ENCODE measurements around the gene HEMK1. TPM values are rescaled to one million over a fixed set of nuclear protein-coding genes. Genes with fewer than 3 reads are reported as not detected.

Gene HEMK1
- total RNA-seq, 3 donors from 2014 or later (not counting 1 experiment from before 2014, with no cell fraction given) = 20.5 to 29.3 (median 28.2) TPM

DNA sequence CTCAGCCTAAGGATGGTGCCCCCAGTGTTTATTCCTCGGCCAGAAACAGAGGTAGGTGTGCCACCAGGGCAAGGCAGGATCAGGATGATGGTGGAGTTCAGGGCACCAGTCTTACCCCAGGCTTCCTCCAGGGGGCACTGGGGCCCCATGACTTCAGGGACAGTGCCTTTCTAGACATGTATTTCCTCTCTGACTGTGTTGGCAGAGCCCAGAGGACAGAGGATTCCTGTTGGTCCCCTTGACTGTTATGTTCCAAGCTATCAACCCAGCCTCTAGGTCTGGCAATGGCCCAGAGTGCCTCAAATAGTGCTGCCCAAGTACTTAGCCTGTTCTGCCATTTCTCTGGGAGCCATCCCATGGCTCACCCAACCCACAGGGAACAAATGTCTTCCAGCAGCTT lies 2.8 kb downstream of the HEMK1 start:
- no peaks in the 10 kb centered on the region for H3K9me3 ChIP-seq (ENCODE audit: control insufficient read depth, insufficient read depth, low read length)
- Mint-ChIP-seq H3K36me3 (no peaks in the 10 kb centered on the region), H3K4me1 (peaks cover 52 to 81% of the 10 kb centered on the region in 2 donors), H3K9me3 (no peaks in the 10 kb centered on the region), H3K4me3 (peak overlapping the region; percentile 58), H3K27ac (peak overlapping the region; percentile 88 to 95), H3K27me3 (ENCODE audit: low read depth in 2 of 2) (no peaks in the 10 kb centered on the region)
- TF ChIP-seq, protein P1, sequence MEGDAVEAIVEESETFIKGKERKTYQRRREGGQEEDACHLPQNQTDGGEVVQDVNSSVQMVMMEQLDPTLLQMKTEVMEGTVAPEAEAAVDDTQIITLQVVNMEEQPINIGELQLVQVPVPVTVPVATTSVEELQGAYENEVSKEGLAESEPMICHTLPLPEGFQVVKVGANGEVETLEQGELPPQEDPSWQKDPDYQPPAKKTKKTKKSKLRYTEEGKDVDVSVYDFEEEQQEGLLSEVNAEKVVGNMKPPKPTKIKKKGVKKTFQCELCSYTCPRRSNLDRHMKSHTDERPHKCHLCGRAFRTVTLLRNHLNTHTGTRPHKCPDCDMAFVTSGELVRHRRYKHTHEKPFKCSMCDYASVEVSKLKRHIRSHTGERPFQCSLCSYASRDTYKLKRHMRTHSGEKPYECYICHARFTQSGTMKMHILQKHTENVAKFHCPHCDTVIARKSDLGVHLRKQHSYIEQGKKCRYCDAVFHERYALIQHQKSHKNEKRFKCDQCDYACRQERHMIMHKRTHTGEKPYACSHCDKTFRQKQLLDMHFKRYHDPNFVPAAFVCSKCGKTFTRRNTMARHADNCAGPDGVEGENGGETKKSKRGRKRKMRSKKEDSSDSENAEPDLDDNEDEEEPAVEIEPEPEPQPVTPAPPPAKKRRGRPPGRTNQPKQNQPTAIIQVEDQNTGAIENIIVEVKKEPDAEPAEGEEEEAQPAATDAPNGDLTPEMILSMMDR (IDR thresholded peaks at IDR 0.05) = peak; percentile 85
- peak overlapping the region; percentile 53 for H3K27ac ChIP-seq (ENCODE audit: low read length)
- no peak overlapping the region for H3K4me3 ChIP-seq (ENCODE audit: low read length)
- DNase-seq = peak; percentile 77 to 91
- WGBS (ENCODE audit: insufficient coverage) = 0% methylated on average over 1 of the region's 1 CpG
- peak; percentile 29 to 53 (median 32) for ATAC-seq
- peaks cover 3% of the 10 kb centered on the region for H3K36me3 ChIP-seq (ENCODE audit: control insufficient read depth, insufficient read depth, low read length)
- H3K27me3 ChIP-seq (ENCODE audit: control insufficient read depth, insufficient read depth, low read length) = no peaks in the 10 kb centered on the region
- peaks cover 89% of the 10 kb centered on the region for H3K4me1 ChIP-seq (ENCODE audit: control insufficient read depth, insufficient read depth, low read length)
- intact Hi-C loops (cut with micrococcal nuclease) = loop anchor here (1.0 to 10.0 kb wide), 6 partner anchors 17 to 813 kb away; partner anchors contain the start of gene MANF

DNA sequence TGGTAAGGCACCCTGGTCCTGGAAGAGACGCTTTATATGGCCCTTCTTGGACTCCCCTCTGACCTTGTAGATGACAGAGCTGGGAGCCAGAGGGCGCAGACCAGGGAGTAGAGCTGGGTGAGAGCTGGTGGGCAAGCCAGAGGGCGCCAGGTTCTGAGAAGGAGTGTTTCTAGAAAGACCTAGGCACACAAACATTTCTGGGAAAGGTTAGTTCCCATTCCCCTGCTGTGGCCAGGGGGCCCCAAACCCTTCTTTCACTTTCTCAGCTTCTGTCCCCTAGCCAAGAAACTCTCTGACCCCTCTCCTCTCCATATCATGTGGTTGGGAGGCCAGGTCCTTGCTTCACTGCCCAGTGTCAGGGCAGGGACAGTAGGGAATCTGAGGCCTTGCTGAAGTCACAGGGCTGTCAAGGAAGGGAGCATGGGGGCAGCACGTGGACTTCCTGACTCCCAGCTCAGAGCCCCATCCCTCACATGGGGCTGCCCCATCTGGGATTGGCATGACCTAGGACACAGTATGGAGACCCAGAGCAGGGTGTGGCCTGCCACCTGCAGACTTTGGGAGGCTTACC lies 3.6 kb downstream of the HEMK1 start:
- Histone ChIP-seq H3K27me3 (ENCODE audit: control insufficient read depth, insufficient read depth, low read length) (no peaks in the 10 kb centered on the region), H3K4me1 (ENCODE audit: control insufficient read depth, insufficient read depth, low read length) (peaks cover 91% of the 10 kb centered on the region), H3K9me3 (ENCODE audit: control insufficient read depth, insufficient read depth, low read length) (no peaks in the 10 kb centered on the region), H3K36me3 (ENCODE audit: control insufficient read depth, insufficient read depth, low read length) (peaks cover 8% of the 10 kb centered on the region), H3K4me3 (ENCODE audit: low read length) (no peak overlapping the region), H3K27ac (ENCODE audit: low read length) (peak overlapping the region; percentile 53)
- Mint-ChIP-seq H3K4me1 (peaks cover 48 to 76% of the 10 kb centered on the region in 2 donors), H3K36me3 (no peaks in the 10 kb centered on the region), H3K4me3 (peak overlapping the region; percentile 78), H3K27me3 (ENCODE audit: low read depth in 2 of 2) (no peaks in the 10 kb centered on the region), H3K27ac (peak overlapping the region; percentile 88 to 95), H3K9me3 (no peaks in the 10 kb centered on the region)
- intact Hi-C loops (cut with micrococcal nuclease) = loop anchor here (1.0 to 10.0 kb wide), 6 partner anchors 16 to 812 kb away; partner anchors contain the start of gene MANF
- ATAC-seq (no peak), DNase-seq (peak in 1 of 2 donors; percentile 46)
- WGBS (ENCODE audit: insufficient coverage) = 63% methylated on average over 4 of the region's 4 CpGs
- TF ChIP-seq, protein P1 (IDR thresholded peaks at IDR 0.05) = no peak

DNA sequence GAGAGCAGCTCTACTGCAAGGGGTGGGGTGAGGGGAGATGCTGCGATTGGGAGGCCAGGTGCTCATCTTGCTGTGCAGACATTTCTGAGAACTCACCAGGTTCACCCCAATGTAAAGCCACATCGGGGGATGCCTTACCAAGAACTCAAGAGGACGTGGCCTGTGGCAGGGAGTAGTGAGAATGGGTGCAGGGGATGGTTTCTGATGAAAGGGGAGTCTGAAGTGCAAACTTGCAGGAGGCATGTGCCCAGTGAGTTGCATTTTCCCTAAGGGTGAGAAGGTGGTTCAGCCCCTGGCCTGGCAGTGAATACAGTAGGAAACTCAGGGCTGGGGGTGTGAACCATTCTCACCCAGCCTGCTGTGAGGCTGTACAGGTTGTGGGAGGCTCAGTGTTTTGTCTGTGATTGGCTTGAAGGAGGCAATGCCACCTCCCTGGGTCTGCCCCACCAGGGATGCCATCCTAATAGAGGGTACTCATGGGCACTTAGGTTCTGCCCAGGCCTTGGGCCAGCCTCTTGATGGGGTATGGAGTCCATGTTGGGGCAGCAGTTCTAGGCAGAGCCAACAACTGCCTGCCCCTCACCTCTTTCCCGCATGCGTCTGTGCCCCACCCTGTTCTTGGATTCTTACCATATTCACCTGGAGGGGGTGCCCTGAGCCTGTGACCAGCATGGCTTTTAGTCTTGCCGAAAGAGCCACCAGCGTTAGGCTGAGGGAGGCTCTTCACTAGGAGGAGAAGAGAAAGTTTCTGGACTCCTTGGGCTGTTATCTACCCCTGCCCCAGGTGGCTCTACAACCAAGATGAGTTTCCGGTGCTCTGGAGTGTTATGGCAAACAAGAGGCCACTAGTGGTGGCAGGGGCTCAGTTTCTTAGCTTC lies 4.5 kb downstream of the HEMK1 start:
- no peaks in the 10 kb centered on the region for H3K27me3 ChIP-seq (ENCODE audit: control insufficient read depth, insufficient read depth, low read length)
- Mint-ChIP-seq H3K4me1 (peaks cover 46 to 71% of the 10 kb centered on the region in 2 donors), H3K27ac (peak overlapping the region; percentile 88 to 95), H3K4me3 (peak overlapping the region; percentile 78), H3K9me3 (no peaks in the 10 kb centered on the region), H3K27me3 (ENCODE audit: low read depth in 2 of 2) (no peaks in the 10 kb centered on the region), H3K36me3 (no peaks in the 10 kb centered on the region)
- TF ChIP-seq, protein P1 (IDR thresholded peaks at IDR 0.05) = no peak
- DNase-seq = peak in 1 of 2 donors; percentile 68
- peak overlapping the region; percentile 53 for H3K27ac ChIP-seq (ENCODE audit: low read length)
- peak in 1 of 3 donors; percentile 12 for ATAC-seq
- H3K4me3 ChIP-seq (ENCODE audit: low read length) = no peak overlapping the region
- intact Hi-C loops (cut with micrococcal nuclease) = loop anchor here (2.0 to 10.0 kb wide), 5 partner anchors 15 to 811 kb away; partner anchors contain the start of gene MANF
- peaks cover 82% of the 10 kb centered on the region for H3K4me1 ChIP-seq (ENCODE audit: control insufficient read depth, insufficient read depth, low read length)
- H3K36me3 ChIP-seq (ENCODE audit: control insufficient read depth, insufficient read depth, low read length) = peaks cover 17% of the 10 kb centered on the region
- WGBS (ENCODE audit: insufficient coverage) = 34% methylated on average over 8 of the region's 8 CpGs
- no peaks in the 10 kb centered on the region for H3K9me3 ChIP-seq (ENCODE audit: control insufficient read depth, insufficient read depth, low read length)

Data from natural killer cell (primary cell).